ENCODE measurements around the gene TMEM248. TPM values are rescaled to one million over a fixed set of nuclear protein-coding genes. Genes with fewer than 3 reads are reported as not detected.
"Not testable (repeated sequence)": the region's sequence is repeated elsewhere in the genome, so short reads cannot be mapped to it uniquely, and the experiment has no call there.

The TMEM248 gene
- total RNA-seq, 1 donor from 2014 or later: 83.6 TPM

- peaks cover 45% of the 10 kb centered on the region for H3K36me3 Mint-ChIP-seq (ENCODE audit: low read depth)
- H3K9me3 Mint-ChIP-seq: no peaks in the 10 kb centered on the region
- H3K4me3 Mint-ChIP-seq (ENCODE audit: low read depth): no peak overlapping the region
- no peaks in the 10 kb centered on the region for H3K27me3 Mint-ChIP-seq (ENCODE audit: low read depth)
- H3K4me1 Mint-ChIP-seq (ENCODE audit: low read depth): no peaks in the 10 kb centered on the region
- intact Hi-C loops (cut with micrococcal nuclease): no loop called here
- DNase-seq (ENCODE audit: low spot score): no peak
- no peak overlapping the region for H3K27ac Mint-ChIP-seq
Measured at GRCh38 chr7:66960192-66960591, 39.2 kb downstream of the TMEM248 start.

GRCh38 chr7:66961096-66961495, 40.1 kb downstream of the TMEM248 start:
- no peak for DNase-seq (ENCODE audit: low spot score)
- intact Hi-C loops (cut with micrococcal nuclease): no loop called here
- H3K4me3 Mint-ChIP-seq (ENCODE audit: low read depth): no peak overlapping the region
- no peaks in the 10 kb centered on the region for H3K27me3 Mint-ChIP-seq (ENCODE audit: low read depth)
- peaks cover 37% of the 10 kb centered on the region for H3K36me3 Mint-ChIP-seq (ENCODE audit: low read depth)
- no peaks in the 10 kb centered on the region for H3K9me3 Mint-ChIP-seq
- H3K27ac Mint-ChIP-seq: no peak overlapping the region
- no peaks in the 10 kb centered on the region for H3K4me1 Mint-ChIP-seq (ENCODE audit: low read depth)

GRCh38 chr7:66964411-66964810, 43.4 kb downstream of the TMEM248 start:
- Mint-ChIP-seq H3K27me3 (ENCODE audit: low read depth) (no peaks in the 10 kb centered on the region), H3K4me3 (ENCODE audit: low read depth) (no peak overlapping the region), H3K4me1 (ENCODE audit: low read depth) (no peaks in the 10 kb centered on the region), H3K36me3 (ENCODE audit: low read depth) (peaks cover 10% of the 10 kb centered on the region), H3K27ac (no peak overlapping the region), H3K9me3 (no peaks in the 10 kb centered on the region)
- intact Hi-C loops (cut with micrococcal nuclease): no loop called here
- no peak for DNase-seq (ENCODE audit: low spot score)

GRCh38 chr7:66967029-66967428, 46.0 kb downstream of the TMEM248 start:
- Mint-ChIP-seq H3K36me3 (ENCODE audit: low read depth) (no peaks in the 10 kb centered on the region), H3K4me1 (ENCODE audit: low read depth) (no peaks in the 10 kb centered on the region), H3K9me3 (no peaks in the 10 kb centered on the region), H3K27ac (no peak overlapping the region), H3K4me3 (ENCODE audit: low read depth) (no peak overlapping the region), H3K27me3 (ENCODE audit: low read depth) (no peaks in the 10 kb centered on the region)
- intact Hi-C loops (cut with micrococcal nuclease): no loop called here
- DNase-seq (ENCODE audit: low spot score): no peak

GRCh38 chr7:66969001-66969400, 48.0 kb downstream of the TMEM248 start:
- H3K4me1 Mint-ChIP-seq (ENCODE audit: low read depth); intact Hi-C loops (cut with micrococcal nuclease); H3K36me3 Mint-ChIP-seq (ENCODE audit: low read depth); H3K27ac Mint-ChIP-seq; H3K4me3 Mint-ChIP-seq (ENCODE audit: low read depth); DNase-seq (ENCODE audit: low spot score); H3K27me3 Mint-ChIP-seq (ENCODE audit: low read depth); H3K9me3 Mint-ChIP-seq: not testable (repeated sequence)

GRCh38 chr7:66970310-66970709, 49.3 kb downstream of the TMEM248 start:
- Mint-ChIP-seq H3K4me3 (ENCODE audit: low read depth) (no peak overlapping the region), H3K27ac (no peak overlapping the region), H3K9me3 (no peaks in the 10 kb centered on the region), H3K27me3 (ENCODE audit: low read depth) (no peaks in the 10 kb centered on the region), H3K36me3 (ENCODE audit: low read depth) (no peaks in the 10 kb centered on the region), H3K4me1 (ENCODE audit: low read depth) (no peaks in the 10 kb centered on the region)
- DNase-seq (ENCODE audit: low spot score): no peak
- intact Hi-C loops (cut with micrococcal nuclease): no loop called here

- H3K4me1 Mint-ChIP-seq (ENCODE audit: low read depth): no peaks in the 10 kb centered on the region
- DNase-seq (ENCODE audit: low spot score): no peak
- H3K27me3 Mint-ChIP-seq (ENCODE audit: low read depth): no peaks in the 10 kb centered on the region
- peaks cover 6% of the 10 kb centered on the region for H3K9me3 Mint-ChIP-seq
- intact Hi-C loops (cut with micrococcal nuclease): no loop called here
- no peak overlapping the region for H3K4me3 Mint-ChIP-seq (ENCODE audit: low read depth)
- no peaks in the 10 kb centered on the region for H3K36me3 Mint-ChIP-seq (ENCODE audit: low read depth)
- no peak overlapping the region for H3K27ac Mint-ChIP-seq
Measured at GRCh38 chr7:66974986-66975590, 54.1 kb downstream of the TMEM248 start.

- DNase-seq (ENCODE audit: low spot score); H3K27me3 Mint-ChIP-seq (ENCODE audit: low read depth); intact Hi-C loops (cut with micrococcal nuclease); H3K4me1 Mint-ChIP-seq (ENCODE audit: low read depth); H3K36me3 Mint-ChIP-seq (ENCODE audit: low read depth); H3K4me3 Mint-ChIP-seq (ENCODE audit: low read depth); H3K27ac Mint-ChIP-seq: not testable (repeated sequence)
- H3K9me3 Mint-ChIP-seq: peaks cover 16% of the 10 kb centered on the region
Measured at GRCh38 chr7:66978312-66978711, 57.3 kb downstream of the TMEM248 start.

GRCh38 chr7:66979013-66979412, 58.0 kb downstream of the TMEM248 start:
- H3K27ac Mint-ChIP-seq; H3K36me3 Mint-ChIP-seq (ENCODE audit: low read depth); H3K27me3 Mint-ChIP-seq (ENCODE audit: low read depth); H3K4me1 Mint-ChIP-seq (ENCODE audit: low read depth); intact Hi-C loops (cut with micrococcal nuclease); H3K4me3 Mint-ChIP-seq (ENCODE audit: low read depth); DNase-seq (ENCODE audit: low spot score): not testable (repeated sequence)
- H3K9me3 Mint-ChIP-seq: peaks cover 16% of the 10 kb centered on the region

GRCh38 chr7:66980336-66980735, 59.3 kb downstream of the TMEM248 start:
- not testable (repeated sequence) for DNase-seq (ENCODE audit: low spot score)

GRCh38 chr7:66989552-66989951, 68.5 kb downstream of the TMEM248 start:
- H3K4me3 Mint-ChIP-seq (ENCODE audit: low read depth); H3K27ac Mint-ChIP-seq; H3K9me3 Mint-ChIP-seq; H3K4me1 Mint-ChIP-seq (ENCODE audit: low read depth); H3K27me3 Mint-ChIP-seq (ENCODE audit: low read depth); DNase-seq (ENCODE audit: low spot score); intact Hi-C loops (cut with micrococcal nuclease): not testable (repeated sequence)
- peaks cover 46% of the 10 kb centered on the region for H3K36me3 Mint-ChIP-seq (ENCODE audit: low read depth)

More at GRCh38 chr7:66980336-66980735, 59.3 kb downstream of the TMEM248 start:
- peaks cover 16% of the 10 kb centered on the region for H3K9me3 Mint-ChIP-seq
- H3K27me3 Mint-ChIP-seq (ENCODE audit: low read depth); intact Hi-C loops (cut with micrococcal nuclease); H3K4me1 Mint-ChIP-seq (ENCODE audit: low read depth); H3K36me3 Mint-ChIP-seq (ENCODE audit: low read depth); H3K4me3 Mint-ChIP-seq (ENCODE audit: low read depth); H3K27ac Mint-ChIP-seq: not testable (repeated sequence)

- H3K9me3 Mint-ChIP-seq; DNase-seq (ENCODE audit: low spot score); H3K27me3 Mint-ChIP-seq (ENCODE audit: low read depth); H3K4me1 Mint-ChIP-seq (ENCODE audit: low read depth): not testable (repeated sequence)
- peaks cover 33% of the 10 kb centered on the region for H3K36me3 Mint-ChIP-seq (ENCODE audit: low read depth)
- H3K27ac Mint-ChIP-seq: peak overlapping the region; percentile 100
- peak overlapping the region; percentile 100 for H3K4me3 Mint-ChIP-seq (ENCODE audit: low read depth)
- intact Hi-C loops (cut with micrococcal nuclease): loop anchor here (2.0 to 10.0 kb wide), 2 partner anchors 149 to 339 kb away; no protein-coding TSS in a partner anchor
Measured at GRCh38 chr7:66994051-66994450, 73.0 kb downstream of the TMEM248 start.

GRCh38 chr7:66994691-66995049, 73.6 kb downstream of the TMEM248 start:
- H3K4me1 Mint-ChIP-seq (ENCODE audit: low read depth); H3K9me3 Mint-ChIP-seq; H3K27me3 Mint-ChIP-seq (ENCODE audit: low read depth): not testable (repeated sequence)
- DNase-seq (ENCODE audit: low spot score): peak; percentile 50
- peak overlapping the region; percentile 100 for H3K27ac Mint-ChIP-seq
- intact Hi-C loops (cut with micrococcal nuclease): loop anchor here (2.0 to 10.0 kb wide), 4 partner anchors 150 to 1122 kb away; partner anchors contain the start of gene VKORC1L1
- peaks cover 37% of the 10 kb centered on the region for H3K36me3 Mint-ChIP-seq (ENCODE audit: low read depth)
- H3K4me3 Mint-ChIP-seq (ENCODE audit: low read depth): peak overlapping the region; percentile 100
